VCaP (cell line): ENCODE measurements around the gene PHYKPL.
"Not testable (repeated sequence)": the region's sequence is repeated elsewhere in the genome, so short reads cannot be mapped to it uniquely, and the experiment has no call there.

Source experiments
- H3K27ac ChIP-seq: fragments of 450-650 bp; 2 replicates; pipeline ENCODE4 v1.5.1; 2017
- CTCF ChIP-seq: fragments of 450-650 bp; conservative IDR thresholded peaks from 2 replicates; pipeline ENCODE4 v1.5.1; 2017; ENCODE audit warnings: mild to moderate bottlenecking, moderate library complexity

PHYKPL gene

DNA sequence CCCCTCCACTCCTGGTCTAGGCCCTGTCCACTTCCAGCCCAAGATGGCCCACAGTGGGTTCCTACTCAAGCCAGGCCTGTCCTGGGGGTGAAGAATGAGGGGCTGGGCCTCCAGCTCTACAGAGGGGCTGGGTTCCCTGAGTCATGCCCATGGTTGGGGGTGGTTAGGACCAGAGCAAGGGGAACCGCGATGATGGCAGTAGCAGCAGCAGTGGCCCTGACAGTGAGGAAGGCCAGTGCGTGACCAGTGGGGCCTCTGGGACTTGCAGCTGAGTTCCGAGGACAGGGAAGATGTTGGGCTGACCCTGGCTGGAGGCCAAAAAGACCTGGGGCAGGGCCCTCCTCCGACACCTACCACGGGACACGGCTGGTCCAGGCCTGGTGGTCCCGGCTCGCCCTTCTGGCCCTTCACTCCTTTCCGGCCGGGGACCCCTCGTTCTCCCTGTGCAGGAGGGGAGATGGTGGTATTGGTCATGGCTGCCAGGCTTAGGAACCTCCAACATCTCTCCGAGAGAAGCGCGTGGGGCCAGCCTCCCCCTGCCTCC, 9.2 kb upstream of the PHYKPL start:
- no peak for TF ChIP-seq CTCF
- H3K27ac ChIP-seq: no peak overlapping the region

DNA sequence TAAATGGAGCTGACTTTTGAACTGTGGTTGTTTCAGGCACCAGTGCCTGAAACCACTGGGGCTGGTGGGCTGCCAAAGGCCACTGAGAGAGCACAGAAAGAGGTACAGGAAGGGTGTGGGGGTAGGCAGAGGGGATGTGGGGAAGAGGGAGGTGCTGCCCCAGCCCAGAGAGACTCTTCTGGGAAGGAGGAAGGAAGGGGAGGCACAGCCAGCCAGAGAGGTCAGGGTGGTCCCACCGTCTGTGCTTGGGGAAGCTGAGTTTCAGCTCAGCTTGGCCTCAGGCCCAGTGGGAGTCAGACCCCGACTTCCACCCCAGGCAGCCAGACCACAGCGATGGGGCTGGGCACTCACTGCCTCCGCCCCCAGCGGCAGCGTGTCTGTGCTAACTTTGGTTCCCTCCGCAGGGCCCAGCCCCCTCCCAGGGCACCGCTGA, 8.6 kb upstream of the PHYKPL start:
- H3K27ac ChIP-seq: no peak overlapping the region
- no peak for TF ChIP-seq CTCF

- H3K27ac ChIP-seq: no peak overlapping the region
- no peak for TF ChIP-seq CTCF
Measured at GRCh38 chr5:178240766-178241165, 8.2 kb upstream of the PHYKPL start.

GRCh38 chr5:178240341-178240741, 7.7 kb upstream of the PHYKPL start:
- TF ChIP-seq CTCF: no peak
- no peak overlapping the region for H3K27ac ChIP-seq

GRCh38 chr5:178239626-178240301, 7.2 kb upstream of the PHYKPL start:
- H3K27ac ChIP-seq: not testable (repeated sequence)

DNA sequence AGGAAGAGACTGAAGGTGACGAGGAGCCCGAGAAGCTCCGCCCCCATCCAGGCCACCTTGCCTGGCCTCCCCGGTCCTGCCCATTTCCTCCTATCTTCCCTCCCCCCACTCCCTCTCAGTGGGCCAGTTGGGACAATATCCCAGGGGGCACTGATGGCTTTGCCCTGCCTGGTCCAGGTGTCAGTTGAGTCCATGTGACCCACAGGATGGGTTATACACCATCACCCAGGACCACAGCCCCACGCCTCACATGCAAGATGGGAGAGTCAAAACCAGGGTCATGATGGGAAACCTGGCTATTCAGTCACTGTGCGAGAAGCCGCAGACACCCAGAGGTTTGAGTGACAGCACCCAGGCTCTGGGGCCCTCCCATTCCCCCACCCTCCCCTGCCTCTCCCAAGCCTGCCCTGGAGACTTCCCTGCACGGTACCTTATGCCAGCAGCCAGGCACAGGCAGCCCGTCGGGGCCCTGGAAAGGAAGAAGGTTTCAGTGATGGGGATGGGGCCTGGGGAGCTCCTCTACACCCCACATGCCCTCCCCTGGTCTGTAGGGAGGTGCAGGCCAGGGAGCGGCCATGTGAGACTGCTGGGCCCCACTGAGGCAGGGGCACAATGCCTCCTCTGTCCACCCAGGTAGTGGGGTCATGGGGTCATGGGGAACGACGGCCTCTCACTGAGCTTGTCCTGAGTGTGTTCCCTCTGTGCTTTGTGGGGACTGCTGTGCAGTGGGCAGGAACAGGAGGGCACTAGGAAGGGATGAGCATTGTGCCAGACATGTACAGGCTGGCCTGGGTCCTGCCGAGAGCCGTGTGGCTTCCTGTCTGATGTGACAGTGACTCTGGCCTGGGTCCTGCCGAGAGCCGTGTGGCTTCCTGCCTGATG, 6.3 kb upstream of the PHYKPL start:
- TF ChIP-seq CTCF: no peak
- no peak overlapping the region for H3K27ac ChIP-seq

GRCh38 chr5:178238313-178238635, 5.7 kb upstream of the PHYKPL start:
- H3K27ac ChIP-seq: no peak overlapping the region
- no peak for TF ChIP-seq CTCF
